ENCODE results near the gene FSTL4. TPM values are rescaled to one million over a fixed set of nuclear protein-coding genes. Genes with fewer than 3 reads are reported as not detected.
"Not testable (repeated sequence)": the region's sequence is repeated elsewhere in the genome, so short reads cannot be mapped to it uniquely, and the experiment has no call there.

FSTL4 gene
- total RNA-seq, 2 experiments from 2014 or later: not detected

DNA sequence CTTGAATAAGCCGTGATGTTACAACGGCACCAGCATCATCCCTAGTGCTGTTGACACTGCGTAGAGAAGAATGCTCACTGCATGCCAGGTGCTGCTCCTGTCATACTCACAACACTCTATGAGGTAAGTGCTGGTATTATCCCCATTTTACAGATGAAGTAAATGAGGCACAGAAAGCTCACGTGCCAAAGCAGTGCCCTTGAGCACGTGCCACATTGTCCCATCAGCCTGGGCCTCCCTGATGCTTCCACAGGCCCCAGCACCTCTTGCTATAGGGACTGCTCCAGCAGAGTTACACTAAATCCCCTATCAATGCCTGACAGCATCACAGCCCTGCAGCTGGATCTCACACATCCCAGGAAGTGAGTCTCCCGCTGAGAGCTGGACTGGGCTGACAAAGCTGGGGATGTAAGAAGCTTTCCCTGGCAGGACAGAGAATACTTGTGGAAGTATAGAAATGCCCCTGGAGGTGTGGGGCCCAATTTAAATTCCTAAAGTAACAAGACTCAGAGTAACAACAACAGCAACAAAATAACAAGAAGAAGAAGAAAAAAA is 216.1 kb downstream of the FSTL4 start:
- Histone ChIP-seq H4K20me1 (ENCODE audit: insufficient read depth, low read length) (no peaks in the 10 kb centered on the region), H3K4me1 (ENCODE audit: insufficient read depth, low read length, poor library complexity, severe bottlenecking) (peaks cover 16% of the 10 kb centered on the region), H3K9me2 (ENCODE audit: insufficient read depth, low read length) (no peaks in the 10 kb centered on the region), H3K27ac (ENCODE audit: low read depth, low read length, poor library complexity, severe bottlenecking) (no peak overlapping the region), H3K79me2 (ENCODE audit: insufficient read depth, low read depth, low read length) (no peaks in the 10 kb centered on the region), H3K36me3 (ENCODE audit: insufficient read depth, low read length) (no peaks in the 10 kb centered on the region), H3K4me2 (ENCODE audit: low read length) (peak overlapping the region; percentile 40; the same call in 1 of the 2 replicates), H2AFZ (ENCODE audit: low read length) (no peak overlapping the region; the same call in 1 of the 2 replicates), H3K9me3 (ENCODE audit: low read length) (no peaks in the 10 kb centered on the region), H3K4me3 (ENCODE audit: low read depth, low read length, poor library complexity, severe bottlenecking) (no peak overlapping the region)
- no peak for TF ChIP-seq EZH2phosphoT487 (IDR thresholded peaks at IDR 0.05; ENCODE audit: borderline replicate concordance, low read depth, low read length)
- TF ChIP-seq, protein P1, sequence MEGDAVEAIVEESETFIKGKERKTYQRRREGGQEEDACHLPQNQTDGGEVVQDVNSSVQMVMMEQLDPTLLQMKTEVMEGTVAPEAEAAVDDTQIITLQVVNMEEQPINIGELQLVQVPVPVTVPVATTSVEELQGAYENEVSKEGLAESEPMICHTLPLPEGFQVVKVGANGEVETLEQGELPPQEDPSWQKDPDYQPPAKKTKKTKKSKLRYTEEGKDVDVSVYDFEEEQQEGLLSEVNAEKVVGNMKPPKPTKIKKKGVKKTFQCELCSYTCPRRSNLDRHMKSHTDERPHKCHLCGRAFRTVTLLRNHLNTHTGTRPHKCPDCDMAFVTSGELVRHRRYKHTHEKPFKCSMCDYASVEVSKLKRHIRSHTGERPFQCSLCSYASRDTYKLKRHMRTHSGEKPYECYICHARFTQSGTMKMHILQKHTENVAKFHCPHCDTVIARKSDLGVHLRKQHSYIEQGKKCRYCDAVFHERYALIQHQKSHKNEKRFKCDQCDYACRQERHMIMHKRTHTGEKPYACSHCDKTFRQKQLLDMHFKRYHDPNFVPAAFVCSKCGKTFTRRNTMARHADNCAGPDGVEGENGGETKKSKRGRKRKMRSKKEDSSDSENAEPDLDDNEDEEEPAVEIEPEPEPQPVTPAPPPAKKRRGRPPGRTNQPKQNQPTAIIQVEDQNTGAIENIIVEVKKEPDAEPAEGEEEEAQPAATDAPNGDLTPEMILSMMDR (conservative IDR thresholded peaks at IDR 0.05; ENCODE audit: low read length): no peak
- CTCF ChIA-PET (ENCODE audit: unreplicated experiment): no interaction called here
- no peak for DNase-seq (ENCODE audit: low spot score)
- POLR2A ChIA-PET: no interaction called here
- intact Hi-C loops (cut with micrococcal nuclease; ENCODE audit: unreplicated experiment): no loop called here
- no TSS peak for BruUV-seq (replicated peaks)

DNA sequence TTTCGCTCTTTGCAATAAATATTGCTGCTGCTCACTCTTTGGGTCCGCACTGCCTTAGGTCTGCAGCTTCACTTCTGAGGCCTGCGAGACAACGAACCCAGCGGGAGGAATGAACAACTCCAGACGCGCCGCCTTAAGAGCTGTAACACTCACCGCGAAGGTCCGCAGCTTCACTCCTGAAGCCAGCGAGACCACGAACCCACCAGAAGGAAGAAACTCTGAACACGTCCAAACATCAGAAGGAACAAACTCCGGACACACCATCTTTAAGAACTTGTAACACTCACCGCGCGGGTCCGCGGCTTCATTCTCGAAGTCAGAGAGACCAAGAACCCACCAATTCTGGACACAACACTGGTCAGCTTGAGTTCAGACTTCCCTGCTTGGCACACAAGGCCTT is 217.1 kb downstream of the FSTL4 start:
- H3K4me2 ChIP-seq (ENCODE audit: low read length); H3K4me3 ChIP-seq (ENCODE audit: low read depth, low read length, poor library complexity, severe bottlenecking); H3K9me2 ChIP-seq (ENCODE audit: insufficient read depth, low read length); H3K36me3 ChIP-seq (ENCODE audit: insufficient read depth, low read length); DNase-seq (ENCODE audit: low spot score); BruUV-seq (replicated peaks); H2AFZ ChIP-seq (ENCODE audit: low read length); H3K27ac ChIP-seq (ENCODE audit: low read depth, low read length, poor library complexity, severe bottlenecking); CTCF ChIA-PET (ENCODE audit: unreplicated experiment); H4K20me1 ChIP-seq (ENCODE audit: insufficient read depth, low read length); POLR2A ChIA-PET; H3K79me2 ChIP-seq (ENCODE audit: insufficient read depth, low read depth, low read length); H3K9me3 ChIP-seq (ENCODE audit: low read length); intact Hi-C loops (cut with micrococcal nuclease; ENCODE audit: unreplicated experiment): not testable (repeated sequence)
- peaks cover 16% of the 10 kb centered on the region for H3K4me1 ChIP-seq (ENCODE audit: insufficient read depth, low read length, poor library complexity, severe bottlenecking)

DNA sequence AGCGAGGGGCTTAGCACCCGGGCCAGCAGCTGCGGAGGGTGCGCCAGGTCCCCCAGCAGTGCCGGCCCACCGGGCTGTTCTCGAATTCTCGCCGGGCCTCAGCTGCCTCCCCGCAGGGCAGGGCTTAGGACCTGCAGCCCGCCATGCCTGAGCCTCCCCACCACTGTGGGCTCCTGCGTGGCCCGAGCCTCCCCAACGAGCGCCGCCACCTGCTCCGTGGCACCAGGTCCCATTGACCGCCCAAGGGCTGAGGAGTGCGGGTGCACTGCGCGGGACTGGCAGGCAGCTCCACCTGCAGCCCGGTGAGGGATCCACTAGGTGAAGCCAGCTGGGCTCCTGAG is 217.9 kb downstream of the FSTL4 start:
- CTCF ChIA-PET (ENCODE audit: unreplicated experiment); H3K4me3 ChIP-seq (ENCODE audit: low read depth, low read length, poor library complexity, severe bottlenecking); DNase-seq (ENCODE audit: low spot score); H2AFZ ChIP-seq (ENCODE audit: low read length); POLR2A ChIA-PET; H3K79me2 ChIP-seq (ENCODE audit: insufficient read depth, low read depth, low read length); intact Hi-C loops (cut with micrococcal nuclease; ENCODE audit: unreplicated experiment); H4K20me1 ChIP-seq (ENCODE audit: insufficient read depth, low read length); H3K36me3 ChIP-seq (ENCODE audit: insufficient read depth, low read length); H3K27ac ChIP-seq (ENCODE audit: low read depth, low read length, poor library complexity, severe bottlenecking); H3K9me2 ChIP-seq (ENCODE audit: insufficient read depth, low read length); H3K9me3 ChIP-seq (ENCODE audit: low read length); H3K4me2 ChIP-seq (ENCODE audit: low read length); BruUV-seq (replicated peaks): not testable (repeated sequence)
- H3K4me1 ChIP-seq (ENCODE audit: insufficient read depth, low read length, poor library complexity, severe bottlenecking): peaks cover 16% of the 10 kb centered on the region
